ENCODE data around the gene TMOD1.

DNA sequence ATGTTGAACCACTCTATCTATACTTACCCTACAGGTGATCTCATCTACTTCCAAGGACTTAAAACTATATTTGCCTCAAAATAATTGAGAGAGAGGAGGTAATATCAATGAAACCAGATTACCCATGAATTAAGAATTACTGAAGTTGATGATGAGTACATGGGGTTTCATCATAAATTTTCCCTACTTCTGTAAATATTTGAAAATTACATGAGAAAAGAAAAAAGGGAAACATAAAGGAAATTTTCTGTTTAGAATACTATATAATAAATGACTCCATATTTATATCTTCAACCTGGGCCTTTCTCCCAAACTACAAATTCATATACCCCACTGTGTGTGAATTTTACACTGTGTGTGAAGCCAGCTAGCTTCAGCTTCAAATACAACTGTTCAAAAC lies 129.1 kb downstream of the TMOD1 start:
- TF ChIP-seq, protein P1, sequence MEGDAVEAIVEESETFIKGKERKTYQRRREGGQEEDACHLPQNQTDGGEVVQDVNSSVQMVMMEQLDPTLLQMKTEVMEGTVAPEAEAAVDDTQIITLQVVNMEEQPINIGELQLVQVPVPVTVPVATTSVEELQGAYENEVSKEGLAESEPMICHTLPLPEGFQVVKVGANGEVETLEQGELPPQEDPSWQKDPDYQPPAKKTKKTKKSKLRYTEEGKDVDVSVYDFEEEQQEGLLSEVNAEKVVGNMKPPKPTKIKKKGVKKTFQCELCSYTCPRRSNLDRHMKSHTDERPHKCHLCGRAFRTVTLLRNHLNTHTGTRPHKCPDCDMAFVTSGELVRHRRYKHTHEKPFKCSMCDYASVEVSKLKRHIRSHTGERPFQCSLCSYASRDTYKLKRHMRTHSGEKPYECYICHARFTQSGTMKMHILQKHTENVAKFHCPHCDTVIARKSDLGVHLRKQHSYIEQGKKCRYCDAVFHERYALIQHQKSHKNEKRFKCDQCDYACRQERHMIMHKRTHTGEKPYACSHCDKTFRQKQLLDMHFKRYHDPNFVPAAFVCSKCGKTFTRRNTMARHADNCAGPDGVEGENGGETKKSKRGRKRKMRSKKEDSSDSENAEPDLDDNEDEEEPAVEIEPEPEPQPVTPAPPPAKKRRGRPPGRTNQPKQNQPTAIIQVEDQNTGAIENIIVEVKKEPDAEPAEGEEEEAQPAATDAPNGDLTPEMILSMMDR (IDR thresholded peaks at IDR 0.05 in 8 of 11, conservative IDR thresholded peaks at IDR 0.05 in 3 of 11): no peak
- no peak for TF ChIP-seq POLR2A (IDR thresholded peaks at IDR 0.05)
